ENCODE measurements around the gene DLGAP4. TPM values are rescaled to one million over a fixed set of nuclear protein-coding genes. Genes with fewer than 3 reads are reported as not detected.

DLGAP4 gene
- total RNA-seq, 2 experiments from 2014 or later: 19.9 to 23.6 TPM

GRCh38 chr20:36270744-36271638 lies 35.1 kb upstream of the DLGAP4 start:
- no peaks in the 10 kb centered on the region for H3K9me3 Mint-ChIP-seq (ENCODE audit: insufficient read depth)
- CTCF ChIA-PET: interaction anchor here (3.9 kb wide), 1 partner anchor 169 kb away, joined by 29 read pairs; no protein-coding TSS in a partner anchor

GRCh38 chr20:36271639-36272546 lies 34.2 kb upstream of the DLGAP4 start:
- ATAC-seq (no peak), DNase-seq (no peak)
- Mint-ChIP-seq H3K27ac (no peak overlapping the region), H3K4me1 (ENCODE audit: low read depth) (no peaks in the 10 kb centered on the region), H3K27me3 (ENCODE audit: low read depth) (no peaks in the 10 kb centered on the region), H3K36me3 (ENCODE audit: low read depth) (no peaks in the 10 kb centered on the region), H3K9me3 (ENCODE audit: insufficient read depth) (no peaks in the 10 kb centered on the region), H3K4me3 (no peak overlapping the region)
- ChIA-PET POLR2A (no interaction called here), CTCF (interaction anchor here (2.6 to 3.9 kb wide), 2 partner anchors 128 to 168 kb away, joined by 12 to 29 read pairs; no protein-coding TSS in a partner anchor)

More at GRCh38 chr20:36270744-36271638, 35.1 kb upstream of the DLGAP4 start:
- ATAC-seq (no peak), DNase-seq (no peak)
- H3K36me3 Mint-ChIP-seq (ENCODE audit: low read depth): no peaks in the 10 kb centered on the region
- H3K27ac Mint-ChIP-seq: no peak overlapping the region
- no peaks in the 10 kb centered on the region for H3K27me3 Mint-ChIP-seq (ENCODE audit: low read depth)
- H3K4me1 Mint-ChIP-seq (ENCODE audit: low read depth): no peaks in the 10 kb centered on the region
- POLR2A ChIA-PET: no interaction called here
- H3K4me3 Mint-ChIP-seq: no peak overlapping the region

GRCh38 chr20:36272547-36273220 lies 33.5 kb upstream of the DLGAP4 start:
- Mint-ChIP-seq H3K27me3 (ENCODE audit: low read depth) (no peaks in the 10 kb centered on the region), H3K4me1 (ENCODE audit: low read depth) (no peaks in the 10 kb centered on the region), H3K4me3 (no peak overlapping the region), H3K27ac (no peak overlapping the region), H3K36me3 (ENCODE audit: low read depth) (no peaks in the 10 kb centered on the region), H3K9me3 (ENCODE audit: insufficient read depth) (no peaks in the 10 kb centered on the region)
- ChIA-PET CTCF (interaction anchor here (0.9 to 3.9 kb wide), 7 partner anchors 35 to 170 kb away, joined by 3 to 29 read pairs (median 3); no protein-coding TSS in a partner anchor), POLR2A (no interaction called here)
- ATAC-seq (no peak), DNase-seq (no peak)

- Mint-ChIP-seq H3K4me3 (no peak overlapping the region), H3K27ac (no peak overlapping the region), H3K27me3 (ENCODE audit: low read depth) (no peaks in the 10 kb centered on the region), H3K36me3 (ENCODE audit: low read depth) (no peaks in the 10 kb centered on the region), H3K4me1 (ENCODE audit: low read depth) (no peaks in the 10 kb centered on the region), H3K9me3 (ENCODE audit: insufficient read depth) (no peaks in the 10 kb centered on the region)
- ChIA-PET POLR2A (no interaction called here), CTCF (interaction anchor here (0.7 to 3.9 kb wide), 8 partner anchors 16 to 169 kb away, joined by 3 to 29 read pairs (median 3); no protein-coding TSS in a partner anchor)
- no peak for ATAC-seq
- DNase-seq: peak; percentile 27
Measured at GRCh38 chr20:36273414-36274180, 32.5 kb upstream of the DLGAP4 start.

- Mint-ChIP-seq H3K27me3 (ENCODE audit: low read depth) (no peaks in the 10 kb centered on the region), H3K9me3 (ENCODE audit: insufficient read depth) (no peaks in the 10 kb centered on the region), H3K36me3 (ENCODE audit: low read depth) (no peaks in the 10 kb centered on the region), H3K27ac (no peak overlapping the region), H3K4me3 (no peak overlapping the region), H3K4me1 (ENCODE audit: low read depth) (no peaks in the 10 kb centered on the region)
- ChIA-PET CTCF (interaction anchor here (1.3 to 3.9 kb wide), 5 partner anchors 72 to 168 kb away, joined by 3 to 29 read pairs (median 4); no protein-coding TSS in a partner anchor), POLR2A (interaction anchor here (0.6 kb wide), 1 partner anchor 178 kb away, joined by 3 read pairs; no protein-coding TSS in a partner anchor)
- ATAC-seq (no peak), DNase-seq (no peak)
Measured at GRCh38 chr20:36274181-36274841, 31.8 kb upstream of the DLGAP4 start.

GRCh38 chr20:36275011-36275410 lies 31.1 kb upstream of the DLGAP4 start:
- H3K27me3 Mint-ChIP-seq (ENCODE audit: low read depth): no peaks in the 10 kb centered on the region
- H3K9me3 Mint-ChIP-seq (ENCODE audit: insufficient read depth): no peaks in the 10 kb centered on the region
- H3K27ac Mint-ChIP-seq: no peak overlapping the region
- no peak for DNase-seq
- H3K4me1 Mint-ChIP-seq (ENCODE audit: low read depth): no peaks in the 10 kb centered on the region
- ChIA-PET POLR2A (interaction anchor here (0.6 kb wide), 1 partner anchor 179 kb away, joined by 3 read pairs; no protein-coding TSS in a partner anchor), CTCF (no interaction called here)
- H3K4me3 Mint-ChIP-seq: no peak overlapping the region
- no peaks in the 10 kb centered on the region for H3K36me3 Mint-ChIP-seq (ENCODE audit: low read depth)
- ATAC-seq: no peak

- Mint-ChIP-seq H3K27ac (no peak overlapping the region), H3K9me3 (ENCODE audit: insufficient read depth) (no peaks in the 10 kb centered on the region), H3K4me1 (ENCODE audit: low read depth) (no peaks in the 10 kb centered on the region), H3K27me3 (ENCODE audit: low read depth) (no peaks in the 10 kb centered on the region), H3K4me3 (no peak overlapping the region), H3K36me3 (ENCODE audit: low read depth) (no peaks in the 10 kb centered on the region)
- POLR2A ChIA-PET: no interaction called here
- ATAC-seq: no peak
- CTCF ChIA-PET: no interaction called here
- DNase-seq: no peak
Measured at GRCh38 chr20:36275441-36276189, 30.5 kb upstream of the DLGAP4 start.

- no peak for DNase-seq
- Mint-ChIP-seq H3K27me3 (ENCODE audit: low read depth) (peaks cover 2% of the 10 kb centered on the region), H3K4me3 (no peak overlapping the region), H3K4me1 (ENCODE audit: low read depth) (no peaks in the 10 kb centered on the region), H3K36me3 (ENCODE audit: low read depth) (no peaks in the 10 kb centered on the region), H3K9me3 (ENCODE audit: insufficient read depth) (no peaks in the 10 kb centered on the region), H3K27ac (no peak overlapping the region)
- ChIA-PET CTCF (interaction anchor here (1.2 kb wide), 1 partner anchor 75 kb away, joined by 3 read pairs; no protein-coding TSS in a partner anchor), POLR2A (no interaction called here)
- no peak for ATAC-seq
Measured at GRCh38 chr20:36277546-36277945, 28.6 kb upstream of the DLGAP4 start.

GRCh38 chr20:36279362-36279761 lies 26.8 kb upstream of the DLGAP4 start:
- H3K27ac Mint-ChIP-seq: no peak overlapping the region
- ChIA-PET POLR2A (no interaction called here), CTCF (interaction anchor here (1.5 kb wide), 1 partner anchor 77 kb away, joined by 4 read pairs; no protein-coding TSS in a partner anchor)
- H3K4me1 Mint-ChIP-seq (ENCODE audit: low read depth): no peaks in the 10 kb centered on the region
- no peaks in the 10 kb centered on the region for H3K9me3 Mint-ChIP-seq (ENCODE audit: insufficient read depth)
- no peak overlapping the region for H3K4me3 Mint-ChIP-seq
- DNase-seq: no peak
- no peak for ATAC-seq
- no peaks in the 10 kb centered on the region for H3K36me3 Mint-ChIP-seq (ENCODE audit: low read depth)
- H3K27me3 Mint-ChIP-seq (ENCODE audit: low read depth): peaks cover 2% of the 10 kb centered on the region

GRCh38 chr20:36279776-36280175 lies 26.4 kb upstream of the DLGAP4 start:
- H3K4me1 Mint-ChIP-seq (ENCODE audit: low read depth): no peaks in the 10 kb centered on the region
- POLR2A ChIA-PET: no interaction called here
- H3K27me3 Mint-ChIP-seq (ENCODE audit: low read depth): peaks cover 2% of the 10 kb centered on the region
- H3K27ac Mint-ChIP-seq: no peak overlapping the region
- no peaks in the 10 kb centered on the region for H3K36me3 Mint-ChIP-seq (ENCODE audit: low read depth)
- no peak for ATAC-seq
- H3K4me3 Mint-ChIP-seq: no peak overlapping the region
- no peak for DNase-seq
- CTCF ChIA-PET: interaction anchor here (1.4 kb wide), 1 partner anchor 77 kb away, joined by 4 read pairs; no protein-coding TSS in a partner anchor
- no peaks in the 10 kb centered on the region for H3K9me3 Mint-ChIP-seq (ENCODE audit: insufficient read depth)

All from activated CD8-positive, alpha-beta T cell treated with anti-CD3 and anti-CD28 coated beads, Interleukin-2, amount 10 ng/mL, durations not matched to agents 7 days and 5 days (primary cell).